ENCODE data around the gene FBXO2. TPM values are rescaled to one million over a fixed set of nuclear protein-coding genes. Genes with fewer than 3 reads are reported as not detected.

The FBXO2 gene
- total and polyA plus RNA-seq, 10 of the 15 experiments (the other 5 are each of a cell fraction or from before 2014, with no cell fraction given): 0.06 to 0.41 (median 0.18) TPM; not detected in 4

GRCh38 chr1:11673089-11673769 lies 19.0 kb upstream of the FBXO2 start:
- ChIA-PET POLR2A (no interaction called here), CTCF (interaction anchor here (1.7 to 1.9 kb wide), 2 partner anchors 8 to 9 kb away, joined by 3 to 6 read pairs; partner anchors contain the start of gene FBXO6), RAD21 (ENCODE audit: unreplicated experiment) (no interaction called here), SMC1A (ENCODE audit: uncharacterized antibody, unreplicated experiment) (interaction anchor here (1.3 kb wide), 2 partner anchors 9 to 47 kb away, joined by 3 to 4 read pairs; no protein-coding TSS in a partner anchor)
- H4K20me1 ChIP-seq (ENCODE audit: control insufficient read depth, insufficient read depth): no peaks in the 10 kb centered on the region
- no peak overlapping the region for H3K4me2 ChIP-seq (ENCODE audit: control insufficient read depth, insufficient read depth)
- H3K27ac ChIP-seq (ENCODE audit: control insufficient read depth, insufficient read depth): no peak overlapping the region
- no peak for DNase-seq (ENCODE audit: low read depth, low spot score)
- TF ChIP-seq POLR2A (IDR thresholded peaks at IDR 0.05; ENCODE audit: low read depth, low read length): 0 out of 2 replicates have a peak, but pooled peaks have one; percentile 12
- TF ChIP-seq ZNF622 (IDR thresholded peaks at IDR 0.05): no peak
- FAIRE-seq: no peak
- no peak overlapping the region for H3K9ac ChIP-seq (ENCODE audit: control insufficient read depth, insufficient read depth, low read length)
- peaks cover 2 to 15% of the 10 kb centered on the region in 2 experiments; a peak in 3 of 4 replicates for H3K36me3 ChIP-seq (ENCODE audit: control insufficient read depth in 2 of 2, insufficient read depth in 2 of 2, low read length in 1 of 2)
- H2AFZ ChIP-seq (ENCODE audit: control insufficient read depth, low read depth, low read length): no peak overlapping the region
- intact Hi-C loops (cut with micrococcal nuclease; ENCODE audit: unreplicated experiment) (no loop called here), in situ Hi-C loops (cut with MboI) (no loop called here)
- 86% methylated on average over 14 of the region's 14 CpGs for WGBS (ENCODE audit: insufficient coverage, insufficient replicate concordance, low lambda C conversion rate, missing lambda C conversion rate)
- H3K4me3 ChIP-seq: no peak overlapping the region
- H3K27me3 ChIP-seq (replicated peaks in 1 of 2; ENCODE audit: control insufficient read depth in 2 of 2, insufficient read depth in 2 of 2, low read length in 1 of 2): no peaks in the 10 kb centered on the region
- ATAC-seq: no peak
- H3K79me2 ChIP-seq (ENCODE audit: control insufficient read depth, insufficient read depth, low read length): no peaks in the 10 kb centered on the region
- H3K9me3 ChIP-seq (replicated peaks; ENCODE audit: control insufficient read depth, insufficient read depth, low read length): no peaks in the 10 kb centered on the region
- BruUV-seq (replicated peaks): no TSS peak
- peaks cover 4% of the 10 kb centered on the region for H3K4me1 ChIP-seq (ENCODE audit: control insufficient read depth, insufficient read depth, low read length)

- 92% methylated on average over 14 of the region's 14 CpGs for WGBS (ENCODE audit: insufficient coverage, insufficient replicate concordance, low lambda C conversion rate, missing lambda C conversion rate)
- Histone ChIP-seq H3K4me1 (ENCODE audit: control insufficient read depth, insufficient read depth, low read length) (peaks cover 10% of the 10 kb centered on the region), H3K36me3 (ENCODE audit: control insufficient read depth in 2 of 2, insufficient read depth in 2 of 2, low read length in 1 of 2) (peaks cover 2 to 15% of the 10 kb centered on the region in 2 experiments), H3K27ac (ENCODE audit: control insufficient read depth, insufficient read depth) (no peak overlapping the region), H3K9ac (ENCODE audit: control insufficient read depth, insufficient read depth, low read length) (no peak overlapping the region), H4K20me1 (ENCODE audit: control insufficient read depth, insufficient read depth) (no peaks in the 10 kb centered on the region), H3K9me3 (replicated peaks; ENCODE audit: control insufficient read depth, insufficient read depth, low read length) (no peaks in the 10 kb centered on the region), H2AFZ (ENCODE audit: control insufficient read depth, low read depth, low read length) (no peak overlapping the region), H3K27me3 (replicated peaks in 1 of 2; ENCODE audit: control insufficient read depth in 2 of 2, insufficient read depth in 2 of 2, low read length in 1 of 2) (no peaks in the 10 kb centered on the region), H3K4me2 (ENCODE audit: control insufficient read depth, insufficient read depth) (no peak overlapping the region), H3K4me3 (no peak overlapping the region), H3K79me2 (ENCODE audit: control insufficient read depth, insufficient read depth, low read length) (no peaks in the 10 kb centered on the region; the same call in 1 of the 2 replicates)
- ChIA-PET RAD21 (ENCODE audit: unreplicated experiment) (interaction anchor here (0.7 kb wide), 1 partner anchor 7 kb away, joined by 3 read pairs; the partner anchor contains the start of gene FBXO6), POLR2A (interaction anchor here (0.6 kb wide), 1 partner anchor 541 kb away, joined by 3 read pairs; no protein-coding TSS in a partner anchor), CTCF (no interaction called here), SMC1A (ENCODE audit: uncharacterized antibody, unreplicated experiment) (interaction anchor here (1.3 kb wide), 1 partner anchor 7 kb away, joined by 3 read pairs; no protein-coding TSS in a partner anchor)
- BruUV-seq (replicated peaks): no TSS peak
- no peak for FAIRE-seq
- peak; percentile 9; the same call in 1 of the 3 replicates for ATAC-seq
- no peak for DNase-seq (ENCODE audit: low read depth, low spot score)
- in situ Hi-C loops (cut with MboI): no loop called here
- peak; percentile 35 for TF ChIP-seq POLR2A (IDR thresholded peaks at IDR 0.05; ENCODE audit: low read depth, low read length)
- no peak for TF ChIP-seq BMI1 (IDR thresholded peaks at IDR 0.05; ENCODE audit: borderline replicate concordance)
- intact Hi-C loops (cut with micrococcal nuclease; ENCODE audit: unreplicated experiment): no loop called here
Measured at GRCh38 chr1:11671544-11672286, 17.5 kb upstream of the FBXO2 start.

All from GM12878 (cell line).